Peyer's patch (tissue), 4 donors: ENCODE measurements around the gene SLC66A2. TPM values are rescaled to one million over a fixed set of nuclear protein-coding genes. Genes with fewer than 3 reads are reported as not detected.
A peak's percentile ranks its signal among the peaks of the same experiment; 100 is the strongest.

Source experiments
- DNase-seq, 3 donors: peaks; one replicate each; pipeline ENCODE4 v3.0.0-alpha.2; 2017 to 2019
- H3K27ac ChIP-seq, 4 donors: fragments of 200-600 bp; sonication (generic); one replicate each; pipeline ENCODE4 v1.5.1; 2016 to 2019
- H3K27me3 ChIP-seq, 2 donors: fragments of 200-600 bp; sonication (generic); one replicate each; pipeline ENCODE4 v1.5.1; 2019
- H3K36me3 ChIP-seq, 3 donors: fragments of 200-600 bp; sonication (generic); one replicate each; pipeline ENCODE4 v1.5.1; 2016 to 2019
- H3K4me1 ChIP-seq, 4 donors: fragments of 200-600 bp; sonication (generic); one replicate each; pipeline ENCODE4 v1.5.1; 2016 to 2019
- H3K4me3 ChIP-seq, 4 donors: fragments of 200-600 bp; sonication (generic); 1 replicate in 3 of 4; 2 replicates in 1 of 4; pipeline ENCODE4 v1.5.1; 2016 to 2019; ENCODE audit warnings: mild to moderate bottlenecking in 1 of 4
- H3K9me3 ChIP-seq, 4 donors: fragments of 200-600 bp; sonication (generic); one replicate each; pipeline ENCODE4 v1.5.1; 2016 to 2019; ENCODE audit warnings: mild to moderate bottlenecking in 1 of 4
- CTCF ChIP-seq, 6 experiments: fragments of 450-650 bp in 4 of 6; fragments of 200-600 bp in 2 of 6; sonication (generic) in 1 of 6; IDR thresholded peaks; one replicate each; pipeline ENCODE4 v1.5.1; 2017 to 2019; ENCODE audit warnings: antibody characterized with exemption in 6 of 6, mild to moderate bottlenecking in 3 of 6, moderate library complexity in 1 of 6
- POLR2A ChIP-seq, 2 donors: fragments of 450-650 bp; IDR thresholded peaks; one replicate each; pipeline ENCODE4 v1.5.1; 2017; ENCODE audit warnings: antibody characterized with exemption in 2 of 2, mild to moderate bottlenecking in 2 of 2, moderate library complexity in 2 of 2
- total RNA-seq, 4 donors: library from RNA; depleted of rRNA; stranded (reverse); fragments of >200 nt; gene quantifications; one replicate each; pipeline ENCODE4 v1.1.0, GENCODE V29; 2016

The SLC66A2 gene
- total RNA-seq, 4 donors from 2014 or later = 28.0 to 41.4 (median 34.9) TPM

DNA sequence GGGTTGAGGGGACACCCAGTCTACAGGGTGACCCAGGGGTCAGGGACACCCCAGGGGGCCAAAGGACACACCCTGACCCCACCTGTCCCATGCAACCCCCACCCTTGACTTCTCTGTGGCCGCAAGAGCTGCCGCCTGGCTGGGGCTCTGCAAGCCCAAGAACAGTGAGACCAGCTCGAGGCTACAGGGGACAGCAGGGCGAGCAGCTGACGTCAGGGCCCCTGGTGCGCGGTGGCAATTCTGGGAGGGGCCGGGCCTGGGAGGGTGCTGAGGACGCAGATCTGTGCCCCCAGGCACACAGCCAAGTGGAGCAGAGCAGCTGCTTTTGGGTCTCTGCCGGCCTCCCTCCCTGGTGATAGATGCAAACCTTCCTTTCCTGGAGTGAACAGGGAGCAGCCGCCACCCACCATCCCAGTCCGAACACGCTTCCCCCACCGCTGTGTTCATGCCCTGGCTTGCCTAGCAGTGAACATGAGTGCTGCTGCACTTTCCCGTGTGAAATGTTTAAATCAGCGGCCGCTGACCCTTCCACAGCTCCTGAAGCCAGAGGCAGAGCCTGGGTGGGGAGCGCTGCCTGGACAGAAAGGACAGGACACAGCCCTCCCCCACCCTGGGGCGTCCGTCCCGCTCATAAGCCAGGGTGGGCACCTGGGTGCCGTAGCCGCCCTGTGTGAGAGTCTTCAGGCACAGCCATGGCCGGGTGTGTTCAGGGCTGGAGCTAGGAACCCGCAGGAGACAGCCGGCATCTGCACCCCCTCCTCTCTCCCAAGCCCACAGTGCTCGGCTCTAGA is 46.9 kb downstream of the SLC66A2 start:
- H3K27ac ChIP-seq = no peak overlapping the region
- TF ChIP-seq CTCF (IDR thresholded peaks at IDR 0.05) = no peak
- no peak for TF ChIP-seq POLR2A (IDR thresholded peaks at IDR 0.05)
- no peak overlapping the region for H3K4me3 ChIP-seq
- H3K4me1 ChIP-seq = no peaks in the 10 kb centered on the region
- peaks cover 0 to 10% (median under 1%) of the 10 kb centered on the region in 4 donors for H3K9me3 ChIP-seq
- no peaks in the 10 kb centered on the region for H3K27me3 ChIP-seq
- H3K36me3 ChIP-seq = peaks cover 0 to 27% (median 0%) of the 10 kb centered on the region in 3 donors
- DNase-seq = peak in 1 of 3 donors; percentile 43

DNA sequence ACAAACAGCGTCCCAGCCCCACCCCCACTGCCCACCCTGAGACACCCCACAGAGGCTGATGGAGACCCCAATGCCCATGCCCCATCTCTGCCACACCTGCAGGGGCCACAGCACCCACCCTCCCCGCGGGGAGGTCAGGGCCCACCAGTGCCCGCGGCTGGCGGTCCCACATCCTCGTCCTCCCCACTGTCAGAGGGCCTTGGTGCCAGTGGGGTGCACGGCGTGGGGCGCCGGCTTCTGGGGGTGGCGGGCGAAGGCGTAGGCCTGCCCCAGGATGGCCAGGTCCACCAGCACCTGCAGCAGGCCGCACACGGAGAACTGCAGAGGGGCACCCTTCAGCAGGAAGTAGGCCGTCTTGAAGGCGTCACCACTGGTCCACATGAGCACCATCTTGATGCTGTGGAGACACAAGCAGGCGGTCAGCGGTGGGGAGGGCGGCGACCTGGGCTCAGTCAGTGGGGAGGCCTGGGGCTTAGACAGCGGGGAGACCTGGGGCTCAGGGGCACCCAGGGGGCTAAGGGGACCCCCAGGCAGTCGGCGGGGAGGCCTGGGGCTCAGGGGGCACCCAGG is 47.6 kb downstream of the SLC66A2 start:
- Histone ChIP-seq H3K27ac (no peak overlapping the region), H3K4me1 (no peaks in the 10 kb centered on the region), H3K36me3 (peaks cover 0 to 24% (median 0%) of the 10 kb centered on the region in 3 donors), H3K27me3 (no peaks in the 10 kb centered on the region), H3K4me3 (no peak overlapping the region), H3K9me3 (peaks cover 0 to 17% (median 2%) of the 10 kb centered on the region in 4 donors)
- DNase-seq = no peak
- TF ChIP-seq CTCF (IDR thresholded peaks at IDR 0.05) (no peak), POLR2A (IDR thresholded peaks at IDR 0.05) (no peak)

- peaks cover 0 to 24% (median 2%) of the 10 kb centered on the region in 4 donors for H3K9me3 ChIP-seq
- H3K36me3 ChIP-seq = peaks cover 0 to 24% (median 0%) of the 10 kb centered on the region in 3 donors
- no peak overlapping the region for H3K27ac ChIP-seq
- no peak for TF ChIP-seq POLR2A (IDR thresholded peaks at IDR 0.05)
- TF ChIP-seq CTCF (IDR thresholded peaks at IDR 0.05) = no peak
- H3K27me3 ChIP-seq = no peaks in the 10 kb centered on the region
- no peaks in the 10 kb centered on the region for H3K4me1 ChIP-seq
- H3K4me3 ChIP-seq = no peak overlapping the region
- peak in 1 of 3 donors; percentile 46 for DNase-seq
Observed at GRCh38 chr18:79903071-79903635, 48.3 kb downstream of the SLC66A2 start.

- Histone ChIP-seq H3K4me1 (no peaks in the 10 kb centered on the region), H3K27ac (no peak overlapping the region), H3K36me3 (peaks cover 0 to 24% (median 0%) of the 10 kb centered on the region in 3 donors), H3K27me3 (no peaks in the 10 kb centered on the region), H3K9me3 (peaks cover 0 to 29% (median 2%) of the 10 kb centered on the region in 4 donors), H3K4me3 (no peak overlapping the region)
- no peak for TF ChIP-seq POLR2A (IDR thresholded peaks at IDR 0.05)
- peak in 1 of 3 donors; percentile 43 for DNase-seq
Observed at GRCh38 chr18:79902640-79903039, 48.8 kb downstream of the SLC66A2 start.

DNA sequence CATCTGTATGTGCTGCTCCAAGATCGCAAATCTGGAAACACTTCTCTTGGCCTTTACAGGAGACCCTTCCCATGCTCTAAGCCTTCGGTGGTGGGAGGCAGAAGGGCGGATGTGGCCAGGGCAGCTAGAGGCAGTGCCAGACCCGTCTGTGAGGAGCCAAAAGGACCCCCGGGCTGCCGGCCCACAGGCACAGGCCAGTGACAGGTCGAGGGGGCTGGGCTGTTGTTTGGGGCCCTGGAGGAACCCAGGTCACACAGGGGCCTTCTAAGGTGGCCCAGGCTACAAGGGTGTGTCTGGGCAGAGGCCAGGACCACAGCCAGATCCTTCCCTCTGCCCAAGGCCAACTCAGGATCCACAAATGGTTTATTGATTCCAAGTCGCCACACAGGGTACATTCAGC is 49.4 kb downstream of the SLC66A2 start:
- H3K4me1 ChIP-seq = no peaks in the 10 kb centered on the region
- no peak overlapping the region for H3K4me3 ChIP-seq
- DNase-seq = no peak
- H3K27ac ChIP-seq = no peak overlapping the region
- no peaks in the 10 kb centered on the region for H3K27me3 ChIP-seq
- peaks cover 0 to 34% (median 4%) of the 10 kb centered on the region in 4 donors for H3K9me3 ChIP-seq
- TF ChIP-seq CTCF (IDR thresholded peaks at IDR 0.05) (no peak), POLR2A (IDR thresholded peaks at IDR 0.05) (no peak)
- peaks cover 0 to 24% (median 0%) of the 10 kb centered on the region in 3 donors for H3K36me3 ChIP-seq

GRCh38 chr18:79901665-79902064 is 49.8 kb downstream of the SLC66A2 start:
- peaks cover 0 to 38% (median 4%) of the 10 kb centered on the region in 4 donors for H3K9me3 ChIP-seq
- H3K36me3 ChIP-seq = peaks cover 0 to 24% (median 0%) of the 10 kb centered on the region in 3 donors
- H3K4me1 ChIP-seq = no peaks in the 10 kb centered on the region
- DNase-seq = no peak
- TF ChIP-seq POLR2A (IDR thresholded peaks at IDR 0.05) = no peak
- TF ChIP-seq CTCF (IDR thresholded peaks at IDR 0.05) = no peak
- no peak overlapping the region for H3K27ac ChIP-seq
- H3K4me3 ChIP-seq = no peak overlapping the region
- no peaks in the 10 kb centered on the region for H3K27me3 ChIP-seq
